WTC11 (cell line): ENCODE results near the gene GPR153. TPM values are rescaled to one million over a fixed set of nuclear protein-coding genes. Genes with fewer than 3 reads are reported as not detected.

ENCODE experiments used
- ATAC-seq: fragments of 200-7000 bp; cut with Tn5 transposase; 2 replicates; pipeline ENCODE4 v1.10.0; 2021; ENCODE audit warnings: mild to moderate bottlenecking, moderate library complexity
- CTCF ChIA-PET: fragments of 300-600 bp; sonication (Branson Sonifier 250); formaldehyde crosslinking; loops from one replicate; lab custom pipeline; 2021; ENCODE audit warnings: antibody characterized with exemption; lab: Charles Lee
- POLR2A ChIA-PET: fragments of 350-600 bp; sonication (Branson Sonifier 250); formaldehyde crosslinking; loops from one replicate; lab custom pipeline; 2021; ENCODE audit warnings: antibody characterized with exemption; lab: Charles Lee
- DNase-seq: peaks from one replicate; pipeline ENCODE4 v3.0.0; 2021; ENCODE audit warnings: low spot score
- H3K27ac Mint-ChIP-seq: 2 replicates; pipeline ENCODE4 v1.8.0; 2021; ENCODE audit warnings: mixed read lengths
- H3K27me3 Mint-ChIP-seq: 2 replicates; pipeline ENCODE4 v1.8.0; 2021; ENCODE audit warnings: low read depth, mild to moderate bottlenecking, moderate library complexity, mixed read lengths
- H3K36me3 Mint-ChIP-seq: 2 replicates; pipeline ENCODE4 v1.8.0; 2021; ENCODE audit warnings: mixed read lengths
- H3K4me1 Mint-ChIP-seq: 2 replicates; pipeline ENCODE4 v1.8.0; 2022; ENCODE audit warnings: mixed read lengths
- H3K4me3 Mint-ChIP-seq: 2 replicates; pipeline ENCODE4 v1.8.0; 2021; ENCODE audit warnings: mild to moderate bottlenecking, moderate library complexity, mixed read lengths
- H3K9me3 Mint-ChIP-seq: 2 replicates; pipeline ENCODE4 v1.8.0; 2021; ENCODE audit warnings: mixed read lengths
- ARID4B ChIP-seq: sonication (generic); formaldehyde crosslinking; IDR thresholded peaks from 2 replicates; pipeline ENCODE4 v1.8.0; 2023; ENCODE audit warnings: missing genetic modification reagents, mild to moderate bottlenecking, borderline replicate concordance
- ATF1 ChIP-seq: sonication (generic); formaldehyde crosslinking; IDR thresholded peaks from 2 replicates; pipeline ENCODE4 v1.8.1; 2023; ENCODE audit warnings: mild to moderate bottlenecking, moderate library complexity, missing genetic modification reagents
- CREM ChIP-seq: sonication (generic); formaldehyde crosslinking; IDR thresholded peaks from 2 replicates; pipeline ENCODE4 v1.8.1; 2022; ENCODE audit warnings: mild to moderate bottlenecking, missing genetic modification reagents, moderate library complexity
- ESRRA ChIP-seq: sonication (generic); formaldehyde crosslinking; IDR thresholded peaks from 2 replicates; pipeline ENCODE4 v1.8.1; 2022; ENCODE audit warnings: mild to moderate bottlenecking, missing genetic modification reagents, borderline replicate concordance
- FOXJ3 ChIP-seq: sonication (generic); formaldehyde crosslinking; IDR thresholded peaks from 2 replicates; pipeline ENCODE4 v1.9.0; 2021; ENCODE audit warnings: missing genetic modification reagents, mild to moderate bottlenecking, borderline replicate concordance
- FOXK1 ChIP-seq: sonication (generic); formaldehyde crosslinking; IDR thresholded peaks from 2 replicates; pipeline ENCODE4 v1.8.0; 2022; ENCODE audit warnings: mild to moderate bottlenecking, moderate library complexity, missing genetic modification reagents
- FOXP1 ChIP-seq: sonication (generic); formaldehyde crosslinking; IDR thresholded peaks from 2 replicates; pipeline ENCODE4 v1.8.0; 2022; ENCODE audit warnings: missing genetic modification reagents, mild to moderate bottlenecking, moderate library complexity, borderline replicate concordance
- GTF2I ChIP-seq: fragments of 250-450 bp; sonication (Bioruptor Pico); conservative IDR thresholded peaks from 2 replicates; pipeline ENCODE4 v1.4.0; 2021; ENCODE audit warnings: mild to moderate bottlenecking
- HMGA2 ChIP-seq: fragments of 250-450 bp; sonication (Bioruptor Pico); IDR thresholded peaks from 2 replicates; pipeline ENCODE4 v1.4.0; 2021; ENCODE audit warnings: mild to moderate bottlenecking, moderate library complexity
- JUN ChIP-seq: sonication (generic); formaldehyde crosslinking; IDR thresholded peaks from 2 replicates; pipeline ENCODE4 v1.8.0; 2023; ENCODE audit warnings: mild to moderate bottlenecking, missing genetic modification reagents
- MAX ChIP-seq: sonication (generic); formaldehyde crosslinking; IDR thresholded peaks from 2 replicates; pipeline ENCODE4 v1.8.0; 2022; ENCODE audit warnings: mild to moderate bottlenecking, missing genetic modification reagents
- NR1H2 ChIP-seq: sonication (generic); formaldehyde crosslinking; IDR thresholded peaks from 2 replicates; pipeline ENCODE4 v1.9.0; 2021; ENCODE audit warnings: mild to moderate bottlenecking, moderate library complexity, missing genetic modification reagents
- NR3C1 ChIP-seq: sonication (generic); formaldehyde crosslinking; conservative IDR thresholded peaks from 2 replicates; pipeline ENCODE4 v1.8.1; 2023; ENCODE audit warnings: low read depth, mild to moderate bottlenecking, missing genetic modification reagents
- SOX15 ChIP-seq: fragments of 250-450 bp; sonication (Bioruptor Pico); IDR thresholded peaks from 2 replicates; pipeline ENCODE4 v1.9.0; 2021; ENCODE audit warnings: mild to moderate bottlenecking
- SP1 ChIP-seq: sonication (generic); formaldehyde crosslinking; conservative IDR thresholded peaks from 2 replicates; pipeline ENCODE4 v1.8.1; 2022; ENCODE audit warnings: missing genetic modification reagents
- TEAD1 ChIP-seq: sonication (generic); formaldehyde crosslinking; IDR thresholded peaks from 2 replicates; pipeline ENCODE4 v1.8.0; 2022; ENCODE audit warnings: mild to moderate bottlenecking, missing genetic modification reagents
- USF1 ChIP-seq: sonication (generic); formaldehyde crosslinking; IDR thresholded peaks from 2 replicates; pipeline ENCODE4 v1.8.0; 2022; ENCODE audit warnings: mild to moderate bottlenecking, missing genetic modification reagents
- ZBTB21 ChIP-seq: sonication (generic); formaldehyde crosslinking; IDR thresholded peaks from 2 replicates; pipeline ENCODE4 v1.8.1; 2023; ENCODE audit warnings: mild to moderate bottlenecking, missing genetic modification reagents, borderline replicate concordance
- ZMAT4 ChIP-seq: fragments of 250-450 bp; sonication (Bioruptor Pico); IDR thresholded peaks from 2 replicates; pipeline ENCODE4 v1.9.0; 2021; ENCODE audit warnings: mild to moderate bottlenecking
- ZNF232 ChIP-seq: sonication (generic); formaldehyde crosslinking; IDR thresholded peaks from 2 replicates; pipeline ENCODE4 v1.8.0; 2022; ENCODE audit warnings: mild to moderate bottlenecking, missing genetic modification reagents
- ZNF425 ChIP-seq: fragments of 250-450 bp; sonication (Bioruptor Pico); conservative IDR thresholded peaks from 2 replicates; pipeline ENCODE4 v1.9.0; 2021; ENCODE audit warnings: mild to moderate bottlenecking
- total RNA-seq: library from RNA; stranded (reverse); gene quantifications from 3 replicates; pipeline ENCODE4 v1.2.3, GENCODE V29; 2021

Gene GPR153
- total RNA-seq, 1 experiment from 2014 or later: 13.4 TPM

- TF ChIP-seq ARID4B (CRISPR knock-in tag): no peak
- TF ChIP-seq NR1H2 (CRISPR knock-in tag): no peak
- TF ChIP-seq TEAD1: no peak
- TF ChIP-seq ESRRA (CRISPR knock-in tag): no peak
- no peak for TF ChIP-seq FOXP1 (CRISPR knock-in tag)
- no peak for TF ChIP-seq FOXJ3 (CRISPR knock-in tag)
- no peak for TF ChIP-seq SOX15
- TF ChIP-seq ZMAT4: no peak
These were observed 20.7 kb downstream of the GPR153 start (continued) for GRCh38 chr1:6239950-6240768.

GRCh38 chr1:6239213-6239752 is 21.6 kb downstream of the GPR153 start:
- Mint-ChIP-seq H3K27me3 (peaks cover 9% of the 10 kb centered on the region), H3K36me3 (peaks cover under 1% of the 10 kb centered on the region; the same call in 1 of the 2 replicates), H3K27ac (peak overlapping the region; percentile 99), H3K4me1 (peaks cover 59% of the 10 kb centered on the region), H3K4me3 (peak overlapping the region; percentile 59), H3K9me3 (no peaks in the 10 kb centered on the region)
- POLR2A ChIA-PET: interaction anchor here (1.1 to 4.6 kb wide), 5 partner anchors 8 to 39 kb away, joined by 4 to 22 read pairs (median 8); partner anchors contain the start of gene RNF207
- CTCF ChIA-PET: interaction anchor here (0.5 to 21.4 kb wide), 65 partner anchors 9 to 258 kb away, joined by 3 to 489 read pairs (median 5); partner anchors contain the start of genes ACOT7, GPR153, HES2 and RNF207
- no peak for DNase-seq
- no peak for TF ChIP-seq GTF2I (CRISPR knock-in tag)
- TF ChIP-seq NR1H2 (CRISPR knock-in tag): no peak
- TF ChIP-seq MAX (CRISPR knock-in tag): 0 out of 2 replicates have a peak, but pooled peaks have one; percentile 6
- no peak for TF ChIP-seq ZNF425 (CRISPR knock-in tag)
- TF ChIP-seq NR3C1 (CRISPR knock-in tag): no peak
- TF ChIP-seq ZBTB21: no peak
- peak; percentile 21; the same call in 1 of the 2 replicates for TF ChIP-seq FOXK1
- no peak for TF ChIP-seq HMGA2 (CRISPR knock-in tag)
- no peak for TF ChIP-seq JUN (CRISPR knock-in tag)
- no peak for TF ChIP-seq USF1
- 0 out of 2 replicates have a peak, but pooled peaks have one; percentile 46 for TF ChIP-seq ZNF232 (CRISPR knock-in tag)
- TF ChIP-seq SP1 (CRISPR knock-in tag): peak; percentile 59
- TF ChIP-seq CREM: 0 out of 2 replicates have a peak, but pooled peaks have one; percentile 54
- TF ChIP-seq ATF1 (CRISPR knock-in tag): no peak
- peak; percentile 23 for ATAC-seq
